GM06990 (cell line): ENCODE measurements around the gene RPTOR.

Source experiments
- DNase-seq: peaks from one replicate; pipeline ENCODE4 v3.0.0-alpha.2; 2011; ENCODE audit not compliant: insufficient read length; ENCODE audit errors: extremely low read depth
- H3K27me3 ChIP-seq: replicated peaks from 2 replicates; pipeline ENCODE4 v1.6.0; 2011; ENCODE audit warnings: low read length; ENCODE audit not compliant: control insufficient read depth, insufficient read depth
- H3K36me3 ChIP-seq: 2 replicates; pipeline ENCODE4 v1.5.1; 2011; ENCODE audit warnings: low read length; ENCODE audit not compliant: control insufficient read depth, insufficient read depth
- H3K4me3 ChIP-seq: replicated peaks from 2 replicates; pipeline ENCODE4 v1.5.1; 2011; ENCODE audit warnings: low read depth, mild to moderate bottlenecking, control low read depth, low read length
- CTCF ChIP-seq: IDR thresholded peaks from 2 replicates; pipeline ENCODE4 v1.5.1; 2011; ENCODE audit warnings: low read length, control low read depth, mild to moderate bottlenecking, inconsistent platforms; ENCODE audit not compliant: insufficient read depth, poor library complexity, severe bottlenecking

RPTOR gene

GRCh38 chr17:80666867-80667266 lies 122.2 kb downstream of the RPTOR start:
- Histone ChIP-seq H3K36me3 (no peaks in the 10 kb centered on the region; the same call in 1 of the 2 replicates), H3K4me3 (no peak overlapping the region), H3K27me3 (no peaks in the 10 kb centered on the region)
- DNase-seq = no peak
- no peak for TF ChIP-seq CTCF

GRCh38 chr17:80667462-80668277 lies 123.0 kb downstream of the RPTOR start:
- no peaks in the 10 kb centered on the region; the same call in 1 of the 2 replicates for H3K36me3 ChIP-seq

GRCh38 chr17:80668375-80669148 lies 123.9 kb downstream of the RPTOR start:
- H3K4me3 ChIP-seq = no peak overlapping the region

More at GRCh38 chr17:80667462-80668277, 123.0 kb downstream of the RPTOR start:
- no peak for DNase-seq
- H3K27me3 ChIP-seq = no peaks in the 10 kb centered on the region
- H3K4me3 ChIP-seq = no peak overlapping the region
- TF ChIP-seq CTCF = no peak

GRCh38 chr17:80671039-80671824 lies 126.6 kb downstream of the RPTOR start:
- Histone ChIP-seq H3K27me3 (no peaks in the 10 kb centered on the region), H3K4me3 (no peak overlapping the region), H3K36me3 (no peaks in the 10 kb centered on the region; the same call in 1 of the 2 replicates)
- TF ChIP-seq CTCF = no peak
- DNase-seq = no peak

More at GRCh38 chr17:80668375-80669148, 123.9 kb downstream of the RPTOR start:
- H3K36me3 ChIP-seq = no peaks in the 10 kb centered on the region; the same call in 1 of the 2 replicates
- TF ChIP-seq CTCF = no peak
- no peaks in the 10 kb centered on the region for H3K27me3 ChIP-seq
- no peak for DNase-seq

GRCh38 chr17:80671825-80672110 lies 127.1 kb downstream of the RPTOR start:
- no peak for DNase-seq
- no peak for TF ChIP-seq CTCF
- Histone ChIP-seq H3K4me3 (no peak overlapping the region), H3K27me3 (no peaks in the 10 kb centered on the region), H3K36me3 (no peaks in the 10 kb centered on the region; the same call in 1 of the 2 replicates)
